NCI-H1694 (cell line): ENCODE measurements around the gene TRIM65.
A peak's percentile ranks its signal among the peaks of the same experiment; 100 is the strongest.

Source experiments
- DNase-seq: peaks from one replicate; lab custom pipeline; 2025; lab: John Stamatoyannopoulos, UW

TRIM65 gene

DNA sequence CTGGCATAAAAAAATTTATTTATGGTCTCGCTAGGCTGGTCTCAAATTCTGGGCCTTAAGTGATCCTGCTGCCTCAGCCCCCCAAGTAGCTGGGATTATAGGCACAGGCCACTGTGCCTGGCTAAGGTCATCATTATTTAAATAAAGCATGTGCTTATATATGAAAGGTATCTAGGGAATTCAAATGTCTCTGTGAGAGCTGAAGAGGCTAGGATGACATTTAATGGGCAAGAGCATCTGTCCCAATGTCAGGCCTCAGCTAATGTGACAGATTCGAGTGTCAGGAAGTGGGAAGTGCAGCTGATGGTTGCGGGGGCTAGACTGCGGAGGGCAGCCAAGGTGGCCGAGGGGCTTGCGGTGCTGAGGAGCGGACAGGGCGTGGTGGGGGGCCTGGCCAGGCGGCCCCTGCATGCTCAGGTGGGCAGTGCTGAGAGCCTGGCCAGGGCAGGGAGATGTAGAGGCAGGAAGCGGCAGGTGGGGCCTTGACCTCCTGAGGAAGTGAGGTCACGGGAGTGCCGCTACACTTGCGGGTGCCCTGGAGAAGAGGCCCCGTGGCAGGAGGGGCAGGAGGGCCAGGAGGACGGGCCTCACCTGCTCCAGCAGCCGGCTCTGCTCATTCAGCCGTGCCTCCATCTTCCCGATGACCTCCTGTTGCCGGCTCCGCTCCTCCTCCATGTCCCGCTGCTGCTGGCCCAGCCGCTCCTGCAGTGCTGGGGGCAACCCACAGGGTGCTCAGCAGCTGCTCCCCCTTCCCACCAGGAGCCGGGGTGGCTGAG, 20.6 kb upstream of the TRIM65 start:
- DNase-seq = no peak

DNA sequence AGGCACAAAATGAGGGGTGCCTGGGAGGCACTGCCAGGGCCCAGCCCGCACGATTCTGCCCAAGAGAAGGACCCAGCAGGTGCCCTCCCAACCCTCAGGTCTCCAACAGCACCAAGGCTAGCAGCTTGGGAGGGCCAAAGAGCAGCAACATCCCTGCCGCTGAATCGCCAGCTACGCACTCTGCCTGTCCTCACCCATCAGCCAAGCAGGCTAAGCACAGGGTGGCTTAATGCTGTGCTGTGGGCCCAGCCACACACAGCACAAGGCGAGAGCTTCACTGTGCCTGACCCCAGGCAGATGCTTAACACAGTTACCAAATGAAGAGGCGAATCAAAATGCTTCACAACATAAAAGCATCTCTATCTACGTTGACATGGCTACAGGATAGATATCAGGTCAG, 18.5 kb upstream of the TRIM65 start:
- DNase-seq = no peak

DNA sequence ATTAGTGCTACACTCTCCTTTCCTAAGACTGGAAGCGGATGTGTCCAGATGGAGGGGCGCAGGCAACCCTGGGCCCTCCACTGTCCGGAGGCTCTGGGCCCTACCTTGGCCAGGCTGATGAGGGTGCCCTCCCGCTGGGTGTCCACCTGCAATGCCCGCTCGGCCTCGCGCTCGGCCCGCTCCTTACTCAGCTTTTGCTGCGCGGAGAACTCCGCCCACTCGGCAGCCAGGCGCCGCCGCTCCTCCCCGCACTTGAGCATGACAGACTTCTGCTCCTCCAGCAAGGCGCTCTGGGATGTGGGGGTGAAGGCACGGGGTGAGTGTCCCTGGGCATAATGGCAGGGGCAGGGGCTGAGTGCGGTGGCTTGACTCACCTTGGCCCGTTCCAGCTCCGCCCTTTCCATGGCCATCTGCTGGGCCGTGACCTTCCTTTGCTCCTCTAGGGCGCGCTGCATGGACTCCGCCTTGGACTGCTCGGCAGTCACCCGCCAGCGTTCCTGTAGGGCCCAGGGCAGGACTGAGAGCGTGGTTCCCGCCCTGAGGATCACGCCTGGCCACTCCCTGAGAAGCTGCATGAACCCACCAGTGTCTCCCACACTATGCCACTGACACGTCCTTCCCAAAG, 18.0 kb upstream of the TRIM65 start:
- no peak for DNase-seq

DNA sequence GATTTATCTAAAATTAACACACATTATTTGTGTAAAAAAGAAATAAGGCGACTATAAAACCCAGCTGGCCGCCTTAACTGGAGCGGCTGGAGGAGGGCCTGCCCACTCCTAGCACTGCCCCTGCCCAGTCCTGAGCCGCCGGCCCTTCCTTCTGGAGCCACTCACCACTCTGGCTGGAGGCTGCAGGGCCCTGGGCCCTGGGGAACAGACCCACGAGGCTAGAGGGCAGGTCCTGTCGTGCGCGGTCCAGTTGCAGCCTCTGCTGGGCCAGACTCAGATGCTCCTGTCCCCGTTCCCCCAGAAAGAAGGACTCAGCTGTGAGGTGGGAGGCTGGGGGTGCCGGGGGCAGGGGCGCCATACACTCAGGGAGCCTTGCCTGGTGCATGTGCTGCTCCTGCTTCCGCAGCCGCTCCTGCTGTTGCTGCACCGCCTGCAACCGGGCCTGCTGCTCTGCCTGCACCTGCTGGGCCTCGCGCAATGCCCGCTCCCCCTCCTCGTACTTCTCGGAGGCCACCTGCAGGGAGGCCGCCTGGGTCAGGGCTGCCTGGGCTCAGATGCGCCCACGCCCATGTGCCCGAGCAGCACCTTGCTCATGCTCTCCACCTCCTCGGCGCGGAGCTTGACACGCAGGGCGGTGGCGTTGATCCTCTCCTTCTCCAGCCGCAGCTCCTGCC, 16.9 kb upstream of the TRIM65 start:
- DNase-seq = no peak

DNA sequence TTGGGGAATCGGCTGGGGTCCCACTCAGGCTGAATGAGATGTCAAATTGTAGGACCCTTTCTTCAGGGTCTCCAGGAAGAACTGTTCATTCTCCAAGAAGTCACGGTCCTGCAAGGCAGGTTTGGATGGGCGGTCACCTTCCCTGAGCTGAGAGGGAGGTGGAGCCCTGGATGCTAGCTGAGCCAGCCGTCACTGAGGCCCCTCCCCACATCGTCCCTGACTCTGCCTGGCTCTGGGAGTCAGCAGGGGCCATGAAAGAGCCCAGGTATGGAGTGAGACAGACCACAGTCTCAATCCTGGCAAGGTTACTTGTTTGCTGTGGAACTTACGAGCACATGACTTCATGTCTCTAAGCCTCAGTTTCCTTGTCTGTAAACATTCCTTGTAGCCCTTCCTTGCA, 13.9 kb upstream of the TRIM65 start:
- no peak for DNase-seq

DNA sequence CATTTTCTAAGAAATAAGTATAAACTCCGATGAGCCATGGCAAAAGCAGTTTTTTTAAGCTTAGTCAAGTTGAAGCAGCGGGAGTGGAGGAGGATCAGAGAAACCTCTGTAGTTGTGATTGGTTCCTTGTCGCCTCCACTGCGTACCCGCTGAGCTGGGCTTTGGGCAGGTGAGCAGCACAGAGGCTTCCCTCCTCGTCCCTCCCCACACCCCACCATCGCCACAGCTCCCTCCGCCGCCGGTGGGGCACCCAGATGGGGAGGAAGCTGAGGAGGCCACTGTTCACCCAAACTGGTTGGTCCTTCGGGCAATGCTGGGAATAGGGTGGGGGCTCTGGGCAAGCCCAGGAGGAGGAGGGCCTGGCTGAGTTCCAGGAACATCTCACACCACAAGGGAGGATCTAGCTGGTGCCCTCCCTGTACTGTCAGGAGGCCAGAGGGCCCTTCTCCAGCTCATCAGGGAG, 13.1 kb upstream of the TRIM65 start:
- DNase-seq = no peak

DNA sequence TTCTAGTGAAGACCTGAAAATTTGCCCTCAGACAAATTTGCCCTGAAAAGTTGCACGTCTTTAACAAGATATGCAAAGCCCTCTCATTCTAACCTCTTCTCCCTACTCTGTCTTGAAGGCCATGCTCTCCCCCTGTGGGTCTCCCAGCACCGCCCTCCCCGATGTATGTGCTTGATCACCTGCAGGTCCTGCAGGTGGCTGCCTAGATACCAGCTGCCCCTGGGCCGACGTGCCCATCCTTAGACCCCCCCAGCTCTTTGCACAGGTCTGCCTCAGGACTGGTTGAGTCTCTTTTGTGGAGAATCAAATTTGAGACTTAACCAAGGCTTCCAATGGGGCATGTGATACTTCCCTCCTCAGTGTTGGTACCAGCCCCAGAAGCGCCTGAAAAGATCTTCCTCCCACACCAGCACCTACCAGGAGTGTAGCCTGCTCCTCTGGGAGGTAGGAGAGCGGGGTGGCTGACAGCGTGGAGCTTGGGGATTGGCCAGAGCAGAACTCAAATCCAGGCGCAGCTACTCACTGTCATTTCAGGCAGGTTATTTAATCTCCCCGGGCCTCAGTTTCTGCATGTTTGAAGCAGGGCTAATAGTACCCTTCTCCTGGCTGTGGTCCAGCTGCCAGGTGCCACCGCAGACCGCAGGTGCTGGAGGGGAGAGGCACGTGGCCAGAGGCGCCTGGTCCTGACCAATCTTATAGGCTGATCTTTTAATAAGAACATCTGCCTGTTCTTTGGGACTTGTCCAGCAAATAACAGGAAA, 12.5 kb upstream of the TRIM65 start:
- DNase-seq = no peak

DNA sequence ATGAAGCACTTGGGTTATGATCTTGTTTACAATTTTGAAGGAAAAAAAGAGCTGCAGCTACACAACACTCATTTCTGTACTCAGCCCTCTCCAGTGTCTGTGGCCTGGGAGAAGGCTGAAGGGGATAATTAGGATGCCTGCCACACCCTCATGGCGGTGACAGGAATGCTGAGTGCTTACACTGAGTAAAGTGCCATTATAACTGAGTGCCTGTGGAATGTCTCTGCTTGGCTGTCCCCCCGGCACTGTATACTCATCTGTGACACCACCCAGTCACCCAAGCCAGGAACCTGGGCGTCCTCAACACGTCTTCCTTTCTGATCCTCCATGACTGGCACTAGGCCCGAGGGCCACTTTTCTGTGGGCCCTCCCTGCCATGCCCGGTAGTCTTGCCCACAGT, 11.4 kb upstream of the TRIM65 start:
- no peak for DNase-seq

DNA sequence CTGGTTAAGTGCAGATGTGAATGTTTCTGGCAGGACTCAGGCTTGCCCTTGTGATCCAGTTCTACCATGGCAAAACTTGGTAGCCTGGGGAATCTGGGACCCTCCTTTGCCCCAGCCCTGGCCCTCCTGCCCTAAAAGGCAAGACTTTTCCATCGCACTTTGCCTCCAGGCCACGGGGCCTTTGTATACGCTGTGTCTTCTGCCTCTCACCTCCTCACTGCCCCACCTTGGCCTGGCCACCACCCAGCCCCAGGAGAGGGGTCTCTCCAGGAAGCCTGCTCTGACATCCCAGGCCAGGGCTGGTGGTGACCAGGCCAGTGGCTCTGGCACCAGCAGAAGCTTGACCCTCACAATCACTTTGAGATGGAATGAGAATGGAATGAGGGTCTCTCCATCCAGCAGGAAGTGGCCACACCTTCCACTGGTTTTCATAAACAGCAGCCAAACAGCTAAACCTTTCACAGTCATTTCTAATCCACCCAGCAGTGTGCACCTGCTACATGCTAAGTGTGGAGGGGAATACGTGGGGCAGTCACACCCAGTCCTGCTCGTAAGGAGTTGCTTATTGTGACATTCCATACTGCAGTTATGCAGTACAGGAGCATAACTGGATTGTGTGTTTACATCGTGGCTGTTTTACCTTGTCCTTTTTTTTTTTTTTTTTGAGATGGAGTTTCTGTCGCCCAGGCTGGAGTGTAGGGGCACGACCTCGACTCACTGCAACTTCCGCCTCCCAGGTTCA, 9.6 kb upstream of the TRIM65 start:
- DNase-seq = no peak

DNA sequence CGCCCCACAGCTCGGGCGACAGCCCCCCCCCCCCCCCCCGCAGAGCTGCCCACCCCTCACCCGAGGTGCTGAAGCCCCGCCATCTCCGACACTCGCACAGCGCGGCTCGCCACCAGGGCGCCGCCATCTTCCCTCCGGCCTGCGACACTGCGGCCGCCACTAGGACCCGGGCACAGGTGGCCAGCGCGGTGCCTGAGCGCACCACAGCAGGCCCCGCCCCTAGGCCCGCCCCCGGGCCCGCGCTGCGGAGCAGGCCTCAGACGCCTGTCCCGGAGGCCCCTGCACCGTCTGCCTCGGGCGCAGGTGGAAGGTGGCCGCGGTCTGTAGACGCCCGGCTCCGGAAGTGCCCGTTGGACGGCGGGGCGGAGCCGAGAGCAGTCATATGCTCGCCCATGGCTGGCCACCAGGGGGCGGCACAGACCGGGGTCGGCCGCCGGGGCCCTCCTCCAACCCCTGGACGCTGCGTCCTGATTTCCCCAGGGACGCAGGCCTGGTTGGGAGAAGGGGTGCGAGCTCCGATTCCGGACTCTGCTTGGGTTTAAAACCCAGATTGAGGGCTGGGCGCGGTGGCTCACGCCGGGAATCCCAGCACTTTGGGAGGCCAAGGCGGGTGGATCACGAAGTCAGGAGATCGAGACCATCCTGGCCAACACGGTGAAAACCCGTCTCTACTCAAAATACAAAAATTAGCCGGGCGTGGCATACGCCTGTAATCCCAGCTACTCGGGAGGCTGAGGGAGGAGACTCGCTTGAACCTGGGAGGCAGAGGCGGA, 8.2 kb upstream of the TRIM65 start, which contains the start of gene MRPL38:
TSS of gene MRPL38 (minus strand) at position 136 of the 773 bp plus-strand sequence. CDS start at position 127, 9 bp downstream.
- DNase-seq = peak; percentile 90

DNA sequence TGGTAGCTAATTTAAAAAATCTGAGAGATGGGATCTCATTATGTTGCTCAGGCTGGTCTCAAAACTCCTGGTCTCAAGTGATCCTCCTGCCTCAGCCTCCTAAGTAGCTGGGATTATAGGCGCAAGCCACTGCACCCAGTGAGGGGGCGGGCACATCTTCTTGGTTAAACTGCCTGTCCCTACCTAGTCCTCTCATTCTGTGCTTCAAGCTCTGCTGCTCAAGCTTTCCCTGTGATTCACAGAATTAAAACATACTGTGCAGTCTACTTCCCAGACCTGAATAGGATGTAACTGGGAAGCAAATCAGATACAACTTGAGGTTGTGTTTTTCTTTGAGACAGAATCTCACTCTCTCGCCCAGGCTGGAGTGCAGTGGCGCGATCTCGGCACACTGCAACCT, 5.7 kb upstream of the TRIM65 start:
- DNase-seq = no peak

DNA sequence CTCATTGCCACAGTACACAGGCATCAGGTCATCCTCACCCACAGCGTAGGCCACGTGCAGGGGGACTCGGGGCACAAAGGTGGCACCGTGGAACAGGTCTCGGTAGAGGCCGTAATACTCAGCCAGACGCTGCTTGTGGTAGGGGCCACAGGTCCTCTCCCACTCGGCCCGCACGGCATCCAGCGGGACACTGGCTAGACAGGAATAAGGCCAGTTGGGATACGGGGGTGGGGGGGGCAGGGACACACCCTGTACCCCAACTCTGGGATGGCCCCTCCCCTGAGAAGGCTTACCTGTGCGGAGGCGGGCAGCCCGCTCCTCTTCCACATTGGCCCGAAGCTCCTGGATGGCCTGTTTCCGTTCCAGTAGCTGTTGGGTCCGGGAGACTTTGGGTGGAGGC, 5.0 kb upstream of the TRIM65 start:
- DNase-seq = no peak

DNA sequence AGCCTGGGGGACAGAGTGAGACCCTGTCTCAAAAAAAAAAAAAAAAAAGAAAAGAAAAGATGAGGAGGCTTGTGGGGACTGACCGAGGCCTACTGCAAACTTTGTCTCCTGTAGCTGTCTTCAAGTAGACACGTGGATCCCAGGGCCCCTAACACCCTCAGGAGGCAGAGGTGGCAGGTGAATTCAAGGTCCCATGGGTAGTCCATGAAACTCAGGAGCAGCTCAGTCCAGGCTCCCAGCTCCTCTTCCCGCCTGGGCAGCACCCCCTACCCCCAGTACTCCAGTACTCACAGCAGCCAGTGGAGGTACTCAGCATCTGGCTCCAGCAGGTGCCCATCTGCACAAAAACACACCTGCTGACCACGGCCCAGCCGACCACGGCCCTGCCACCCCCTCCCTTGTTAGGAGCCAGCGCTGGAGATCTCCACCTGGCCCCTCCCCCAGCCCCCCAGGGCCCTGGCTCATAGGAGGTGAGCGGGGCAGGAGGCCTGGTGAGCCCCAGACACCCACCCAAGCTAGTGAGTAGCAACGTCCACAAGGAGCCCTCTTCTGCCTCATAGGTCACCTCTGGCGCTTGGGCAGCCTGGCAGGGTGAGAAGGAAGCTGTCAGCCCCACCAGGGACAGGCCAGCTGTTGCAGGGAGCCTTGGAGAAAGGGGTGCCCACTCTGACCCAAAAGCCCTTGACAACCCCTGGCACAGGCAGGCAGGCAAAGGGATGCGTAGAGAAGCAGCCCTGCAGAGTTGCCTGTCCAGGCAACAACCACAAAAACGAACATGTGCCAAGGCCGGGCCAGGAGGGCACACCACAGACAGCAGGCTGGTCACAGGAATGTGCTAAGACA, 4.2 kb upstream of the TRIM65 start:
- DNase-seq = no peak

DNA sequence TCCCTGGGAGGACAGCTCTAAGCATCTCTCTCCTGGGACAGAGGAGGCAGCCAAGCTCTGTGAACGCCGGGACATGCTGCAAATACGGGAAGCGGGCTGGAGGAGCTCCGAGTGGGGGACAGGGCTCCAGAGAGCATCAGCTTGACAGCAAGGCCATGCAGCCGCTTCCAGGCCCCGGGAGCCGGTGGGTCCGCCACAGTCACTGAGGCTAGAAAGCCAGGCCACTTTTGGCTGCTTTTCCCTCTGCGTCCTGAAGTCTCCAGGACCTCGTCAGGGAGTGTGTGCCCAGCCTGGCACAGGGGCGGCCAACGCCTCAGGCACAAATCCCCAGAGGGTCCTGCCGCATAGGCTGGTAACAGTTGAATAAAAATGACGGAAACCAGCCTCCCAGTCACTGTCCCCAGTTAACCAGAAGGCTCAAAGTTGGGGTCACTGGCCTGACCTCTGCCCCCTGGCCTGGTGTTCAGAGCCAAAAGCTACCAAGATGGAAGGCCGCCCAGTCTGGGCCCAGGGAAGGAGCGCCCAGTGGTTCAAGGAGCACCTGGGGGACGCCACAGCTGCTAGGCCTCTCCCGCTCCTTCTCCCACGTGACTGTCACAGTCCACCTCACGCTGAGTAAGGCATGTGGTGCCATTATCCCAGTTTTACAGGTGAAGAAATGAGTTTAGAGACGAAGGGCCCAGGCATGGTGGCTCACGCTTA, 3.2 kb upstream of the TRIM65 start:
- DNase-seq = no peak

DNA sequence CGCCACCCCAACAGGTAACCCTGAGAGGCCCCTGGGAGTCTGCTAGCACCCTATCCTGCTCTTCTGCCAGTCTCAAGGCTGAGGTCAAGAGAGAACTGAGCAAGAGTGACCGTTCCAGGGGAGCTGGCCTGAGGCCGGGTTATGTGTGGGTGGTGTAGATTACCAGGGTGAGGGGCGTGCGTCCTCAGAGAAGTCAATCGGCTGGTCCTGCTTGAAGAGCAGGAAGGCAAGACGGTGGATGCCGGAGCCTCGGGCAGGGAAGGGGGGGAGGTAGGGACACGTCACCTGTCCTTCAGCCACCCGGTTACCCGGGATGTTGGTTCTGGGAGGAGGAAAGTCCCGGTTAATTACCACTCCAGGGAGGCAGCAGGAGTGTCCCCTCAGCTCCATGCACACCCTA, 2.6 kb upstream of the TRIM65 start:
- DNase-seq = no peak

DNA sequence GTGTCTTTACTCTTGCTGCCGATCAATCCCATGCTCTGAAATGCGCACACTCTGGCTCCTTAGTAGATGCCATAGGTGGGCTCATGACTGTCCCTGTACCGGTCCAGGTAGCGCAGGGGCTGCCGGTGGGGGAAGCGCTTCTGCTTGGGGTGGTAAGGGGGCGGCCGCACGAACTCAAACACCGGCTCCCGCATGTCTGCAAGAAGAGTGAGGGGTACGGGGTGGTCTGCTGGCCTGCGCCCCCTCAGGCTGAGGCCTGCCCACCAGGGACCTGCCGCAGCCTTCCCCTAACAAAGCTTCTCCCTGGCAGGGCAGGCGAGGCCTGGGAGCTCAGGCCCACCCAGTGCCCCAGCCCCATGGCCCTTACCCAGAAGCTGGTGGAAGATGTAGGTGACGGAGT, 2.0 kb upstream of the TRIM65 start:
- no peak for DNase-seq

DNA sequence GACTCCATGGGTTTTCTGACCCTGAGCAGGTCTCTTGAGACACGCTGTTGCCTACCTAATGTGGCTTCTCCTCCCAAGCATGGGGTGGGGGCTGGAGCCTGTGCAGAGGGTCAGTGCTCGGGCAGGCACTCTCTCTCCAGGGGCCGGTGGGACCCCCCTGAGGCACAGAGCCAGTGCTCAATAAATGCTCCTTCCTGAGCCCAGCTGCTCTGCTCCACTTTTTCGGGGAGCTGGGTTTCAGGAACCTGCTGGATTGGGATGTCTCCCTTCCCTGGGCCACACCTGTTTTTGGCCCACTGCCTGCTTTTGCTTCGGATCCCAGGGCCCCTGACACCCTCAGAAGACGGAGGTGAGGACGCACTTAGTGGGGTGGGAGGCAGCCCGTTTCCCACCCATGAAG, 1.3 kb upstream of the TRIM65 start:
- DNase-seq = no peak

DNA sequence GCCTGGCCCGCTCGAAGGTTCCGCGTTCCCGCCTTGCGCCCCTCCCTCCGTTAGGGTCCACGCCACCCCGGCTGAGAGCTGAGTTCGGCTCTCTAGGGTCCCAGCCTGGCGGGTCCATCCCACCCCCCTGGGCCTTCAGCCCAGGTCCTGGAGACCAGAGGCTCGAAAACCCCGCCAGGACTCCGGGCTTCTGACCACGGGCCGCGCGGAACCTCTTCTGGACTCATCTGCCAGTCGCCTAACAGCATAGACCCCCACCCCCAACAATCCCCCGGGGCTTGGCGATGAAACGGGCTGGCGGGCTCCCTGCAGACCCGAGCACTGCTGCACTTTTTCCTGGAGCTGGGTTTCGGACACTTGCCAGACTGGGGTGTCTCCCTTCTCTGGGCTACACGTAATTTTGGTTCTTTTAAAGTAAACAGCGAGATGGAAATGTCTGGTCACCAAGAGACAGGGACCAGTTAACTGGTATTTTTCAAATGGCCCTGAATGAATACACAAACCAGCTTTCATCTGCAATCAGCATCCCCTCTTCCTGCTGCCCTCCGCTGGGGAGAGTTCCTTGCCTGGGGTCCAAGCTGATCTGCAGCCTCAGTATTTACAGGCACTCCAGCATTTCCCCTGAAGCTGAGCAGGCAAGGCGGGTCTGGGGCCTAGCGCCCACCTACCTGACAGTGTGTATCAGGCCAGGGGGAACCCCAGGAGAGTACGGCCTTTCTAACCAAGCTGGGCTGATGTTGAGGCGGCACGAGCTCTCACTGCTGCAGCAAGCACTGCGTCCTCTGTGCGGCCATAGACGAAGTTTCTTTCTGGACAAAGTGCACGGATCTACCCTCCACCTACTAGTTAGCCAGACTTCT, 639 bp upstream of the TRIM65 start:
- DNase-seq = no peak
